ENCODE measurements around the gene CGNL1.

CGNL1 gene

GRCh38 chr15:57384024-57384423 lies 7.7 kb downstream of the CGNL1 start:
- no peak for TF ChIP-seq CTCF (IDR thresholded peaks at IDR 0.05; ENCODE audit: insufficient read depth, missing control alignments)
- DNase-seq (ENCODE audit: insufficient read length, low spot score), result no peak
- FAIRE-seq, result no peak

- FAIRE-seq (no peak), DNase-seq (ENCODE audit: insufficient read length, low spot score) (no peak)
- no peak for TF ChIP-seq CTCF (IDR thresholded peaks at IDR 0.05; ENCODE audit: insufficient read depth, missing control alignments)
Measured at GRCh38 chr15:57384816-57385215, 8.5 kb downstream of the CGNL1 start.

DNA sequence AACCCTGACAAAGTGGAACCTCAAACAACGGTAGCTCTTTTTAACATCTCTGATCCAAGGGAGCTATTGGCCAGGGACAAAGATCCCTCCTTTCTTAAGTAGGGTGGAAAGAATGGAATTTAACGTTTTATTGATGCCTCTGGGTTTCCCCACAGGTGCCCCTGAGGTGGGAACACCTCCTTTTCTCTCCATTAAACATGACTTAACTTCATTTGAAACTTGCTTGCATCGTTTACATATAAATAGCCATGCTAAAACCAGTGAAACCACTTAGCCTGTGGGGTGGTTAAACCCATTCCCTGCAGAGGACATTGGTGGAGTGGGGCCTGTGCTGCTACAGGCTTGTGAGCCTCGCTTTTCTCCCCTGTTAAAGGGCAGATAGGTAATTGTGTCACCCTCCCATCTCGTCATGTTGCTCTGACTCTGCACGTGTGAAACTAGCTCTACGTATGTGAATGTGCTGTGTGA lies 9.7 kb downstream of the CGNL1 start:
- TF ChIP-seq CTCF (IDR thresholded peaks at IDR 0.05; ENCODE audit: insufficient read depth, missing control alignments), result no peak
- no peak for DNase-seq (ENCODE audit: insufficient read length, low spot score)
- FAIRE-seq, result no peak

- TF ChIP-seq CTCF (IDR thresholded peaks at IDR 0.05; ENCODE audit: insufficient read depth, missing control alignments), result no peak
- FAIRE-seq (no peak), DNase-seq (ENCODE audit: insufficient read length, low spot score) (no peak)
Measured at GRCh38 chr15:57386976-57387375, 10.7 kb downstream of the CGNL1 start.

DNA sequence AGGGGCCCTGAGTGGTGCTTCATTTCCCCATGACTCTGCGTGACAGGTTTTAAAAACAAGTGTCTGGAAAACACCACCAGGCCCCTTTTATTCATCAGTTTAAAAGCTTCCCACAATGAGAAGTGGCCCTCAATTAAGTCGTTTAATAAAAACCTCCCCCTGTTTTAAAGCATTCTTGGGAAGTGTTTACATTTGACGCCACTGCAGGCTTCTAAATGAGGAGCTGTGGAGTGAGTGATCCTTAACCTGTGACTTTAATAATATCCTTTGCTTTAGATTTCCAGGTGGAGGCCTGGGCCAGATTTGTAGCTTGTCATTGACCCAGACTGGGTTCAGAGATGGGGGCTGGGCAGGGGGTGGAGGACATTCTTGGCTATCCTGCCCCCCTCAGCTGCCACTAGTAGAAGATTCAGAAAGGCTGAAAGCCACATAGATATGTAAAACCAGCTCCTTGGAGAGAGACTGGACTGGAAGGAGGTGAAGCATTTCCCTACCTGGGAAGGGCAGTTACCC lies 11.3 kb downstream of the CGNL1 start:
- no peak for FAIRE-seq
- TF ChIP-seq CTCF (IDR thresholded peaks at IDR 0.05; ENCODE audit: insufficient read depth, missing control alignments), result no peak
- no peak for DNase-seq (ENCODE audit: insufficient read length, low spot score)

DNA sequence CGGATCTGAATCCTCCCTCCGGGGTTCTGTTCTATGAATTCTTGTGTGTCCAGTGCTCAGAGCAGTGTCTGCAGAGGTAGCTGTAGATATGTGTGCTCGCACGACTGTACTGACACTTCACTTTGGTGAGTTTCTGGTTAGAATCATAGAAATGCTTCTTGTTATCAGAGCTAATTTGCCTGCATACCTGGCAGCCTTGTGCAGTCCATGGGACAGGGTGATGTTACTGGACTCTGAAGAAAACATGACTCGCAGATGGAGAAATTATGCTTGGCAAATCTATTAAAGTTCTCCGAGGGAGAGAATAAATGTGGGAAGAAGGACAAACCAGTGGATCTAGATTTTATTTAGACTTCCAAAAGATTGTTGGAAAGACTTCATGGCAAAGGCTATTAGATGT lies 12.2 kb downstream of the CGNL1 start:
- no peak for DNase-seq (ENCODE audit: insufficient read length, low spot score)
- no peak for FAIRE-seq
- no peak for TF ChIP-seq CTCF (IDR thresholded peaks at IDR 0.05; ENCODE audit: insufficient read depth, missing control alignments)

- FAIRE-seq (no peak), DNase-seq (ENCODE audit: insufficient read length, low spot score) (no peak)
- TF ChIP-seq CTCF (IDR thresholded peaks at IDR 0.05; ENCODE audit: insufficient read depth, missing control alignments), result no peak
Measured at GRCh38 chr15:57389991-57390390, 13.7 kb downstream of the CGNL1 start.
